Effector memory CD4-positive, alpha-beta T cell (primary cell): ENCODE results near the gene GPATCH8.

Source experiments
- DNase-seq, 3 donors: peaks; one replicate each; pipeline ENCODE4 v3.0.0-alpha.2; 2020
- H3K27ac ChIP-seq: 2 replicates; pipeline ENCODE4 v1.7.0; 2013; ENCODE audit warnings: mild to moderate bottlenecking, low read length, moderate library complexity; ENCODE audit not compliant: insufficient read depth, poor library complexity, severe bottlenecking
- H3K27me3 ChIP-seq: replicated peaks from 2 replicates; pipeline ENCODE4 v1.7.0; 2013; ENCODE audit warnings: mild to moderate bottlenecking, low read length; ENCODE audit not compliant: insufficient read depth, control insufficient read depth, poor library complexity, severe bottlenecking
- H3K36me3 ChIP-seq: 2 replicates; pipeline ENCODE4 v1.7.0; 2013; ENCODE audit warnings: mild to moderate bottlenecking, low read length, moderate library complexity; ENCODE audit not compliant: control insufficient read depth, insufficient read depth
- H3K4me1 ChIP-seq: 2 replicates; pipeline ENCODE4 v1.7.0; 2013; ENCODE audit warnings: low read length, mild to moderate bottlenecking; ENCODE audit not compliant: control insufficient read depth, insufficient read depth, poor library complexity, severe bottlenecking
- H3K4me3 ChIP-seq: 2 replicates; pipeline ENCODE4 v1.7.0; 2013; ENCODE audit warnings: low read length, low read depth, mild to moderate bottlenecking; ENCODE audit not compliant: insufficient read depth, poor library complexity, severe bottlenecking
- H3K9me3 ChIP-seq: 2 replicates; pipeline ENCODE4 v1.7.0; 2013; ENCODE audit warnings: mild to moderate bottlenecking, low read length, moderate library complexity; ENCODE audit not compliant: control insufficient read depth

The GPATCH8 gene

DNA sequence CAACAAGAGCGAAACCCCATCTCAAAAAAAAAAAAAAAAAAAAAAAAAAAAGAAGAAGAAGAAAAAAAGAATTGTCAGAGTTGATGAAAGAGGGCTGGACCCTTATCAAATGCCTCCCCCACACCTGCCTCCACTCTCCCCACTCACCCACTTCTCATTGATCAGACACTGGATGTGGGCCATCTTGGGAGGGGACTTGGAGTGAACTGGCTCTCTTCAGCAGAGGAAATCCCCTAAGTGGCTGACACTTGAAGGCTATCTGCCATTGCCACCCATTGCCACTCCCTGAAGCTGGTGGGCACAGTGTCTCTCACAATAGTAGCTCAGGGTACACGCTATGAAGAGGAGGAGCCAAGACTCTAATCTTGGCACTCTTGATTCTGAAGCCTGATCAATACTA is 115.4 kb downstream of the GPATCH8 start:
- Histone ChIP-seq H3K9me3 (no peaks in the 10 kb centered on the region), H3K27me3 (peaks cover 7% of the 10 kb centered on the region), H3K4me3 (no peak overlapping the region), H3K36me3 (no peaks in the 10 kb centered on the region), H3K27ac (no peak overlapping the region), H3K4me1 (peaks cover 17% of the 10 kb centered on the region)
- DNase-seq = no peak

GRCh38 chr17:44386182-44386525 is 117.1 kb downstream of the GPATCH8 start:
- Histone ChIP-seq H3K27me3 (peaks cover 7% of the 10 kb centered on the region), H3K9me3 (no peaks in the 10 kb centered on the region), H3K36me3 (no peaks in the 10 kb centered on the region), H3K27ac (no peak overlapping the region), H3K4me3 (peak overlapping the region; percentile 55), H3K4me1 (peaks cover 17% of the 10 kb centered on the region)
- no peak for DNase-seq

- Histone ChIP-seq H3K4me3 (peak overlapping the region; percentile 55), H3K27ac (peak overlapping the region; percentile 32), H3K27me3 (peaks cover 7% of the 10 kb centered on the region)
Measured at GRCh38 chr17:44385287-44386181, 117.7 kb downstream of the GPATCH8 start.

GRCh38 chr17:44384823-44385286 is 118.4 kb downstream of the GPATCH8 start:
- Histone ChIP-seq H3K27me3 (peaks cover 7% of the 10 kb centered on the region), H3K36me3 (no peaks in the 10 kb centered on the region), H3K4me1 (peaks cover 17% of the 10 kb centered on the region), H3K4me3 (peak overlapping the region; percentile 55), H3K9me3 (no peaks in the 10 kb centered on the region), H3K27ac (no peak overlapping the region)
- no peak for DNase-seq

More at GRCh38 chr17:44385287-44386181, 117.7 kb downstream of the GPATCH8 start:
- Histone ChIP-seq H3K4me1 (peaks cover 17% of the 10 kb centered on the region), H3K9me3 (no peaks in the 10 kb centered on the region), H3K36me3 (no peaks in the 10 kb centered on the region)
- DNase-seq = peak; percentile 72 to 75 (median 74)

- DNase-seq = no peak
- H3K4me1 ChIP-seq = peaks cover 17% of the 10 kb centered on the region
- no peak overlapping the region for H3K4me3 ChIP-seq
- peaks cover 7% of the 10 kb centered on the region for H3K27me3 ChIP-seq
- no peak overlapping the region for H3K27ac ChIP-seq
- H3K9me3 ChIP-seq = no peaks in the 10 kb centered on the region
- no peaks in the 10 kb centered on the region for H3K36me3 ChIP-seq
Measured at GRCh38 chr17:44384281-44384822, 118.9 kb downstream of the GPATCH8 start.

GRCh38 chr17:44383861-44384260 is 119.3 kb downstream of the GPATCH8 start:
- no peak overlapping the region for H3K27ac ChIP-seq
- no peak overlapping the region for H3K4me3 ChIP-seq
- H3K9me3 ChIP-seq = no peaks in the 10 kb centered on the region
- no peaks in the 10 kb centered on the region for H3K36me3 ChIP-seq
- no peak for DNase-seq
- H3K27me3 ChIP-seq = peaks cover 7% of the 10 kb centered on the region
- H3K4me1 ChIP-seq = peaks cover 17% of the 10 kb centered on the region

DNA sequence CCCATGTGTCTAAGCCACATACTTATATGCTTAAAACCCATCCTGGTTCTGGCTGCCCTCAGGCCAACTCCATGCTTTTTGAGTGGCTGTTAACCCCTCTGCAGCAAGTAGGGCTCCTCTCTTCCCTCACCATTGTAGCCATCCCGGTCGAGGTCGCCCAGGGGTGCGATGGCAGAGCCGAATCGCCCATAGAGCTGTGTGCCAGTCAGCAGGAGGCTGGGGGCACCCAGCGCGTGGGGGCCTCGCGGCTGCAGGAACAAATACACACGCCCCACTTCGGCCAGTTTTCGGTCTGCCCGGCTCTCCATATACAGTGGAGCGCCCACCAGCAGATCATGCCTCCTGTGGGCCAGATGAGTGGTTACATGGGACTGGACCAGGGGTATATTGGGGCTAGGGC is 119.8 kb downstream of the GPATCH8 start:
- no peaks in the 10 kb centered on the region for H3K36me3 ChIP-seq
- no peak overlapping the region for H3K4me3 ChIP-seq

DNA sequence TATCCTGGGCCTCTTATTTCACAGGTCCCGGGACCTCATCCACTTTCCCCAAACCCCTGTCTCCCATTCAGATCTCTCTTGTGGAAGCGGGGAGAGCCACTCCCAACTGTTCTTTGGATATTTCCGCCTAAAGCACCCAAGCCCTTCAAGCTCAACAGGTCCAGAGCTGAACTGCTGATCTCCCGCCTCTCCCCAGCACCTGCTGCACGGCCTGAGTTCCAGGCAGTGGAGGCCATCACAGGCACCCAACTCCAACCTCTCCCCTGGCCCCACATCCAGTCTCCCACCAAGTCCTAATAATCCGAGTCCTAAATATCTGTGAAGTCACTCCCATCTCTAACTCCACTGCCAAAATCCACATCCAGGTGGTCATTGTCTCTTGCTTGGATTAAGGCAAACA is 120.3 kb downstream of the GPATCH8 start:
- Histone ChIP-seq H3K4me3 (no peak overlapping the region), H3K27me3 (peaks cover 7% of the 10 kb centered on the region), H3K4me1 (peaks cover 17% of the 10 kb centered on the region), H3K36me3 (no peaks in the 10 kb centered on the region), H3K27ac (no peak overlapping the region), H3K9me3 (no peaks in the 10 kb centered on the region)
- DNase-seq = no peak

More for the DNA sequence above, 119.8 kb downstream of the GPATCH8 start:
- no peaks in the 10 kb centered on the region for H3K9me3 ChIP-seq
- H3K27ac ChIP-seq = no peak overlapping the region
- DNase-seq = no peak
- H3K27me3 ChIP-seq = peaks cover 7% of the 10 kb centered on the region
- peaks cover 17% of the 10 kb centered on the region for H3K4me1 ChIP-seq

- Histone ChIP-seq H3K9me3 (no peaks in the 10 kb centered on the region), H3K27me3 (peaks cover 7% of the 10 kb centered on the region), H3K27ac (no peak overlapping the region), H3K4me1 (peaks cover 17% of the 10 kb centered on the region), H3K4me3 (no peak overlapping the region), H3K36me3 (no peaks in the 10 kb centered on the region)
- DNase-seq = no peak
Measured at GRCh38 chr17:44381810-44382305, 121.3 kb downstream of the GPATCH8 start.

GRCh38 chr17:44380767-44381166 is 122.4 kb downstream of the GPATCH8 start:
- Histone ChIP-seq H3K9me3 (no peaks in the 10 kb centered on the region), H3K4me3 (no peak overlapping the region), H3K27ac (no peak overlapping the region), H3K27me3 (peaks cover 7% of the 10 kb centered on the region), H3K4me1 (peaks cover 12% of the 10 kb centered on the region), H3K36me3 (no peaks in the 10 kb centered on the region)
- no peak for DNase-seq
